Parathyroid adenoma (tissue), 2 donors: ENCODE results near the gene MERTK.

Source experiments
- H2AFZ ChIP-seq: fragments of 300-600 bp; sonication (generic); one replicate; pipeline ENCODE4 v1.7.0; 2017; ENCODE audit warnings: antibody characterized with exemption, mild to moderate bottlenecking
- H3K27ac ChIP-seq: fragments of 300-600 bp; sonication (generic); one replicate; pipeline ENCODE4 v1.7.0; 2017
- H3K27me3 ChIP-seq: fragments of 300-600 bp; sonication (generic); one replicate; pipeline ENCODE4 v1.7.0; 2017; ENCODE audit warnings: low read length; ENCODE audit not compliant: control insufficient read depth, insufficient read depth
- H3K36me3 ChIP-seq: fragments of 300-600 bp; sonication (generic); one replicate; pipeline ENCODE4 v1.7.0; 2017; ENCODE audit warnings: low read length; ENCODE audit not compliant: control insufficient read depth, insufficient read depth
- H3K4me1 ChIP-seq: fragments of 300-600 bp; sonication (generic); one replicate; pipeline ENCODE4 v1.7.0; 2017; ENCODE audit warnings: control low read depth
- H3K4me2 ChIP-seq: fragments of 300-600 bp; sonication (generic); one replicate; pipeline ENCODE4 v1.7.0; 2017; ENCODE audit warnings: low read length
- H3K4me3 ChIP-seq: fragments of 300-600 bp; sonication (generic); one replicate; pipeline ENCODE4 v1.7.0; 2017; ENCODE audit warnings: low read depth, low read length
- H3K79me2 ChIP-seq: fragments of 300-600 bp; sonication (generic); one replicate; pipeline ENCODE4 v1.7.0; 2017; ENCODE audit warnings: control low read depth
- H3K9ac ChIP-seq: fragments of 300-600 bp; sonication (generic); one replicate; pipeline ENCODE4 v1.7.0; 2017; ENCODE audit warnings: mild to moderate bottlenecking
- H3K9me3 ChIP-seq: fragments of 300-600 bp; sonication (generic); one replicate; pipeline ENCODE4 v1.7.0; 2017; ENCODE audit warnings: low read length; ENCODE audit not compliant: control insufficient read depth
- CTCF ChIP-seq: fragments of 300-600 bp; sonication (generic); IDR thresholded peaks from one replicate; pipeline ENCODE4 v1.7.0; 2017; ENCODE audit warnings: antibody characterized with exemption, mild to moderate bottlenecking
- donor health status: primary hyperparathyroidism.

MERTK gene

GRCh38 chr2:111982822-111983221 lies 84.4 kb downstream of the MERTK start:
- TF ChIP-seq CTCF = no peak
- H3K9ac ChIP-seq = no peak overlapping the region
- no peak overlapping the region for H2AFZ ChIP-seq
- no peaks in the 10 kb centered on the region for H3K9me3 ChIP-seq
- H3K79me2 ChIP-seq = no peaks in the 10 kb centered on the region
- H3K27me3 ChIP-seq = no peaks in the 10 kb centered on the region
- H3K4me3 ChIP-seq = no peak overlapping the region
- peaks cover 7% of the 10 kb centered on the region for H3K4me1 ChIP-seq
- no peaks in the 10 kb centered on the region for H3K36me3 ChIP-seq
- H3K27ac ChIP-seq = no peak overlapping the region
- H3K4me2 ChIP-seq = no peak overlapping the region

GRCh38 chr2:111983478-111984212 lies 85.2 kb downstream of the MERTK start:
- H2AFZ ChIP-seq = no peak overlapping the region
- no peak overlapping the region for H3K27ac ChIP-seq

GRCh38 chr2:111984213-111984604 lies 85.8 kb downstream of the MERTK start:
- H3K4me2 ChIP-seq = no peak overlapping the region
- no peak for TF ChIP-seq CTCF
- H3K36me3 ChIP-seq = no peaks in the 10 kb centered on the region
- H3K4me1 ChIP-seq = peaks cover 7% of the 10 kb centered on the region
- no peaks in the 10 kb centered on the region for H3K9me3 ChIP-seq
- H3K79me2 ChIP-seq = no peaks in the 10 kb centered on the region
- H3K27me3 ChIP-seq = no peaks in the 10 kb centered on the region
- peak overlapping the region; percentile 12 for H2AFZ ChIP-seq
- H3K4me3 ChIP-seq = no peak overlapping the region
- no peak overlapping the region for H3K9ac ChIP-seq
- H3K27ac ChIP-seq = peak overlapping the region; percentile 11

More at GRCh38 chr2:111983478-111984212, 85.2 kb downstream of the MERTK start:
- H3K79me2 ChIP-seq = no peaks in the 10 kb centered on the region
- no peaks in the 10 kb centered on the region for H3K9me3 ChIP-seq
- H3K4me1 ChIP-seq = peaks cover 7% of the 10 kb centered on the region
- H3K4me2 ChIP-seq = no peak overlapping the region
- no peak for TF ChIP-seq CTCF
- H3K9ac ChIP-seq = no peak overlapping the region
- H3K27me3 ChIP-seq = no peaks in the 10 kb centered on the region
- no peaks in the 10 kb centered on the region for H3K36me3 ChIP-seq
- H3K4me3 ChIP-seq = no peak overlapping the region

GRCh38 chr2:111985514-111985913 lies 87.1 kb downstream of the MERTK start:
- Histone ChIP-seq H3K9me3 (no peaks in the 10 kb centered on the region), H3K27me3 (no peaks in the 10 kb centered on the region), H3K27ac (no peak overlapping the region), H3K4me3 (no peak overlapping the region), H3K4me2 (no peak overlapping the region), H3K36me3 (no peaks in the 10 kb centered on the region), H2AFZ (no peak overlapping the region), H3K4me1 (peaks cover 7% of the 10 kb centered on the region), H3K79me2 (no peaks in the 10 kb centered on the region), H3K9ac (no peak overlapping the region)
- TF ChIP-seq CTCF = no peak
